Peyer's patch (tissue), 4 donors: ENCODE data around the gene ELOVL2. TPM values are rescaled to one million over a fixed set of nuclear protein-coding genes. Genes with fewer than 3 reads are reported as not detected.

Experiments
- DNase-seq, 3 donors: peaks; one replicate each; pipeline ENCODE4 v3.0.0-alpha.2; 2017 to 2019
- H3K27ac ChIP-seq, 4 donors: fragments of 200-600 bp; sonication (generic); one replicate each; pipeline ENCODE4 v1.5.1; 2016 to 2019
- H3K27me3 ChIP-seq, 2 donors: fragments of 200-600 bp; sonication (generic); one replicate each; pipeline ENCODE4 v1.5.1; 2019
- H3K36me3 ChIP-seq, 3 donors: fragments of 200-600 bp; sonication (generic); one replicate each; pipeline ENCODE4 v1.5.1; 2016 to 2019
- H3K4me1 ChIP-seq, 4 donors: fragments of 200-600 bp; sonication (generic); one replicate each; pipeline ENCODE4 v1.5.1; 2016 to 2019
- H3K4me3 ChIP-seq, 4 donors: fragments of 200-600 bp; sonication (generic); 1 replicate in 3 of 4; 2 replicates in 1 of 4; pipeline ENCODE4 v1.5.1; 2016 to 2019; ENCODE audit warnings: mild to moderate bottlenecking in 1 of 4
- H3K9me3 ChIP-seq, 4 donors: fragments of 200-600 bp; sonication (generic); one replicate each; pipeline ENCODE4 v1.5.1; 2016 to 2019; ENCODE audit warnings: mild to moderate bottlenecking in 1 of 4
- POLR2A ChIP-seq, 2 donors: fragments of 450-650 bp; IDR thresholded peaks; one replicate each; pipeline ENCODE4 v1.5.1; 2017; ENCODE audit warnings: antibody characterized with exemption in 2 of 2, mild to moderate bottlenecking in 2 of 2, moderate library complexity in 2 of 2
- total RNA-seq, 4 donors: library from RNA; depleted of rRNA; stranded (reverse); fragments of >200 nt; gene quantifications; one replicate each; pipeline ENCODE4 v1.1.0, GENCODE V29; 2016
- TF ChIP-seq, protein P1 (sequence below), 6 experiments: fragments of 450-650 bp in 4 of 6; fragments of 200-600 bp in 2 of 6; sonication (generic) in 1 of 6; IDR thresholded peaks; one replicate each; pipeline ENCODE4 v1.5.1; 2017 to 2019; ENCODE audit warnings: antibody characterized with exemption in 6 of 6, mild to moderate bottlenecking in 3 of 6, moderate library complexity in 1 of 6

Gene ELOVL2
- total RNA-seq, 4 donors from 2014 or later: 0.18 to 0.27 TPM; not detected in 2

DNA sequence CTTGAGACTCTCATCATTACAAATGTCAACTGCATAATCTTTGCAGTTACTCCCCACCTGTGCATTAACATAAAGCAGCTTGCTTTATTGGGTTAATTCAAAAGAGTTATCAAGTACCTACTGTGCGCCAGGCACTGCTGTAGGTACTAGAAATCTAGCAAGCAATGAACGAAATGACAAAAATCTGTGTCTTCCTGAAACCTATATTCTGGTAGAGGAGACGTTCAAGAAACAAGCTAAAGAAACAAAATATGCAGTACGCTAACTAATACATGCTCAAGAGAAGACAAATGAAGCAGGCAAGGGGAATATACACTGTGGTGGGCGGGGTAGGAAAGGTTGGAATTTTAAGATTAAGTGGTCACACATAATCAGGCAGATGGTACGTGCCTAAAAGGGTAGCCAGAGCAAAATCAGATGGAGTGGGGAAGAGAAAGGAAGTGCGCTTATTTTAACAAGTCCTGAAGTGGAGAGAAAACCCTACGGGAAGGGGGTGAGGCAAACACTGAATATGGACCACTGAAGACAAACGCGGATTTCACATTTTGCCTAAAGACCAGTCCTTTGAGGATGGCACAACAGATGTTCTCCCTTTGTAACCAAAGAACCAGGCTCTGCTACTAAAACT lies 1.2 kb downstream of the ELOVL2 start:
- no peak overlapping the region for H3K4me3 ChIP-seq

GRCh38 chr6:11042025-11042749 lies 1.9 kb downstream of the ELOVL2 start:
- H3K4me1 ChIP-seq: peaks cover 0 to 9% (median 4%) of the 10 kb centered on the region in 4 donors
- no peak overlapping the region for H3K4me3 ChIP-seq
- H3K27ac ChIP-seq: no peak overlapping the region
- TF ChIP-seq, protein P1, sequence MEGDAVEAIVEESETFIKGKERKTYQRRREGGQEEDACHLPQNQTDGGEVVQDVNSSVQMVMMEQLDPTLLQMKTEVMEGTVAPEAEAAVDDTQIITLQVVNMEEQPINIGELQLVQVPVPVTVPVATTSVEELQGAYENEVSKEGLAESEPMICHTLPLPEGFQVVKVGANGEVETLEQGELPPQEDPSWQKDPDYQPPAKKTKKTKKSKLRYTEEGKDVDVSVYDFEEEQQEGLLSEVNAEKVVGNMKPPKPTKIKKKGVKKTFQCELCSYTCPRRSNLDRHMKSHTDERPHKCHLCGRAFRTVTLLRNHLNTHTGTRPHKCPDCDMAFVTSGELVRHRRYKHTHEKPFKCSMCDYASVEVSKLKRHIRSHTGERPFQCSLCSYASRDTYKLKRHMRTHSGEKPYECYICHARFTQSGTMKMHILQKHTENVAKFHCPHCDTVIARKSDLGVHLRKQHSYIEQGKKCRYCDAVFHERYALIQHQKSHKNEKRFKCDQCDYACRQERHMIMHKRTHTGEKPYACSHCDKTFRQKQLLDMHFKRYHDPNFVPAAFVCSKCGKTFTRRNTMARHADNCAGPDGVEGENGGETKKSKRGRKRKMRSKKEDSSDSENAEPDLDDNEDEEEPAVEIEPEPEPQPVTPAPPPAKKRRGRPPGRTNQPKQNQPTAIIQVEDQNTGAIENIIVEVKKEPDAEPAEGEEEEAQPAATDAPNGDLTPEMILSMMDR (IDR thresholded peaks at IDR 0.05): no peak
- TF ChIP-seq POLR2A (IDR thresholded peaks at IDR 0.05): no peak
- H3K9me3 ChIP-seq: peaks cover 0 to 7% (median 0%) of the 10 kb centered on the region in 4 donors
- H3K27me3 ChIP-seq: peaks cover 0 to 17% of the 10 kb centered on the region in 2 donors
- no peak for DNase-seq
- no peaks in the 10 kb centered on the region for H3K36me3 ChIP-seq

More for the DNA sequence above, 1.2 kb downstream of the ELOVL2 start:
- no peaks in the 10 kb centered on the region for H3K36me3 ChIP-seq
- H3K27ac ChIP-seq: no peak overlapping the region
- DNase-seq: no peak
- TF ChIP-seq, protein P1 (IDR thresholded peaks at IDR 0.05): no peak
- TF ChIP-seq POLR2A (IDR thresholded peaks at IDR 0.05): no peak
- H3K4me1 ChIP-seq: peaks cover 0 to 9% (median 4%) of the 10 kb centered on the region in 4 donors
- peaks cover 0 to 7% (median 0%) of the 10 kb centered on the region in 4 donors for H3K9me3 ChIP-seq
- H3K27me3 ChIP-seq: peaks cover 0 to 17% of the 10 kb centered on the region in 2 donors

DNA sequence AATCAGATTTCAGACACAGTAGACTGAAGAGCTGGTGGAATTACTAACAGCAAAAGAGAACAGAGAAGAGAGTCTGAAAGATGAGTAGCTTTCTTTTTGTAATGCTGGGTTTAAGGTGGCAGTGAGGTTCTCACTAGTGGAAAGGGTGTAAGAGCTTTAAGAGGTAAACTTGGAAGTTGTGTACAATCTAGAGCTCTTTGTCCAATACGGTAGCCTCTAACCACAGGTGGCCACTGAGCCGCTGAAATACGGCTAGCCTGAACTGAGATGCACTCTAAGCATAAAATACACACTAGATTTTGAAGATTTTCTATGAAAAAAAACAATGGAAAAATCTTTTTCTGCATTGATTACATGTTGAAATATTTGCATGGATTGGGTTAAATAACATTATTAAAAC lies 4.0 kb downstream of the ELOVL2 start:
- TF ChIP-seq POLR2A (IDR thresholded peaks at IDR 0.05): no peak
- TF ChIP-seq, protein P1 (IDR thresholded peaks at IDR 0.05): no peak
- no peak overlapping the region for H3K4me3 ChIP-seq
- H3K4me1 ChIP-seq: peaks cover 0 to 9% (median 4%) of the 10 kb centered on the region in 4 donors
- H3K27me3 ChIP-seq: peaks cover 0 to 13% of the 10 kb centered on the region in 2 donors
- no peaks in the 10 kb centered on the region for H3K36me3 ChIP-seq
- H3K9me3 ChIP-seq: peaks cover 0 to 7% (median 0%) of the 10 kb centered on the region in 4 donors
- H3K27ac ChIP-seq: no peak overlapping the region
- no peak for DNase-seq

GRCh38 chr6:11039040-11039439 lies 5.1 kb downstream of the ELOVL2 start:
- Histone ChIP-seq H3K27ac (no peak overlapping the region), H3K27me3 (peaks cover 0 to 6% of the 10 kb centered on the region in 2 donors), H3K36me3 (no peaks in the 10 kb centered on the region), H3K4me3 (no peak overlapping the region), H3K9me3 (no peaks in the 10 kb centered on the region), H3K4me1 (peaks cover 0 to 9% (median 3%) of the 10 kb centered on the region in 4 donors)
- no peak for DNase-seq
- no peak for TF ChIP-seq POLR2A (IDR thresholded peaks at IDR 0.05)
- TF ChIP-seq, protein P1 (IDR thresholded peaks at IDR 0.05): no peak

DNA sequence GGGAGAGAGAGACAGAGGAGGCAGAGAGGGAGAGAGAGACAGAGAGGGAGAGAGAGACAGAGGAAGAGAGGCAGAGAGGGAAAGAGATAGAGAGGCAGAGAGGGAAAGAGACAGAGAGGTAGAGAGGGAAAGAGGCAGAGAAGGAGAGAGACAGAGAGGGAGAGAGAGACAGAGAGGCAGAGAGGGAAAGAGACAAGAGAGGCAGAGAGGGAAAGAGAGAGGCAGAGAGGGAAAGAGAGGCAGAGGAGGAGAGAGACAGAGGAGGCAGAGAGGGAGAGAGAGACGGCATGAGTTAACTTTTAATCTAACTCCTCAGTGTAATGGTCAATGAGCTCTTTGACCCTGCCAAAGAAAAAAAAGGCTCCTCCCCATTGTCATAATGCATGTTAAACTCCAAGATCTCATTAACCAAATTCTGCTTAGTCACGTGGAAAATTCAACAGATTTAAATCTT lies 7.1 kb downstream of the ELOVL2 start:
- Histone ChIP-seq H3K9me3 (no peaks in the 10 kb centered on the region), H3K27me3 (no peaks in the 10 kb centered on the region), H3K4me1 (no peaks in the 10 kb centered on the region), H3K27ac (no peak overlapping the region), H3K4me3 (no peak overlapping the region), H3K36me3 (no peaks in the 10 kb centered on the region)
- no peak for DNase-seq
- TF ChIP-seq, protein P1 (IDR thresholded peaks at IDR 0.05): no peak
- TF ChIP-seq POLR2A (IDR thresholded peaks at IDR 0.05): no peak
